Midbrain (tissue), 1 donor: Measurements from ENCODE around the gene COPB2.
"Not testable (repeated sequence)": the region's sequence is repeated elsewhere in the genome, so short reads cannot be mapped to it uniquely, and the experiment has no call there.

Experiments used
- DNase-seq: peaks from one replicate; lab custom pipeline; 2025; lab: John Stamatoyannopoulos, UW

COPB2 gene

GRCh38 chr3:139378587-139379241 is 10.7 kb downstream of the COPB2 start:
- no peak for DNase-seq

GRCh38 chr3:139377378-139377777 is 12.1 kb downstream of the COPB2 start:
- no peak for DNase-seq

- no peak for DNase-seq
Measured at GRCh38 chr3:139374099-139374498, 15.3 kb downstream of the COPB2 start.

GRCh38 chr3:139364549-139364948 is 24.9 kb downstream of the COPB2 start:
- no peak for DNase-seq

- no peak for DNase-seq
Measured at GRCh38 chr3:139361276-139361675, 28.2 kb downstream of the COPB2 start.

GRCh38 chr3:139358841-139359562 is 30.4 kb downstream of the COPB2 start:
- peak; percentile 11 for DNase-seq

GRCh38 chr3:139357899-139358298 is 31.5 kb downstream of the COPB2 start:
- no peak for DNase-seq

- DNase-seq = no peak
Measured at GRCh38 chr3:139355891-139356290, 33.6 kb downstream of the COPB2 start.

GRCh38 chr3:139355476-139355875 is 34.0 kb downstream of the COPB2 start:
- DNase-seq = no peak

- DNase-seq = no peak
Measured at GRCh38 chr3:139354661-139355060, 34.8 kb downstream of the COPB2 start.

GRCh38 chr3:139353920-139354556 is 35.4 kb downstream of the COPB2 start:
- peak; percentile 42 for DNase-seq

- DNase-seq = no peak
Measured at GRCh38 chr3:139346771-139347170, 42.7 kb downstream of the COPB2 start.

- peak; percentile 88 for DNase-seq
Measured at GRCh38 chr3:139343895-139344856, 45.3 kb downstream of the COPB2 start, which contains the start of gene MRPS22. Gene MRPS22 (plus strand): TSS chr3:139344020. CDS start chr3:139344027, 7 bp downstream.

GRCh38 chr3:139342054-139342453 is 47.4 kb downstream of the COPB2 start:
- DNase-seq = no peak

GRCh38 chr3:139340784-139341183 is 48.7 kb downstream of the COPB2 start:
- no peak for DNase-seq

GRCh38 chr3:139339219-139339906 is 50.1 kb downstream of the COPB2 start:
- DNase-seq = no peak

GRCh38 chr3:139338405-139338804 is 51.0 kb downstream of the COPB2 start:
- DNase-seq = no peak

- not testable (repeated sequence) for DNase-seq
Measured at GRCh38 chr3:139334675-139335074, 54.8 kb downstream of the COPB2 start.

GRCh38 chr3:139332092-139332491 is 57.4 kb downstream of the COPB2 start:
- DNase-seq = no peak

- peak; percentile 88 for DNase-seq
Measured at GRCh38 chr3:139329364-139329850, 60.0 kb downstream of the COPB2 start.

GRCh38 chr3:139328356-139328755 is 61.1 kb downstream of the COPB2 start:
- no peak for DNase-seq
